Lower leg skin (tissue), 3 donors: Measurements from ENCODE around the gene GABRD.

Experiments used
- POLR2A ChIP-seq, 2 donors: fragments of 450-650 bp; IDR thresholded peaks; one replicate each; pipeline ENCODE4 v1.6.1; 2016 to 2017; ENCODE audit warnings: antibody characterized with exemption in 2 of 2, mild to moderate bottlenecking in 1 of 2, moderate library complexity in 1 of 2
- TF ChIP-seq, protein P1 (sequence below), 3 donors: fragments of 450-650 bp; IDR thresholded peaks; one replicate each; pipeline ENCODE4 v1.5.1; 2016; ENCODE audit warnings: antibody characterized with exemption in 3 of 3, mild to moderate bottlenecking in 3 of 3, moderate library complexity in 2 of 3

DNA sequence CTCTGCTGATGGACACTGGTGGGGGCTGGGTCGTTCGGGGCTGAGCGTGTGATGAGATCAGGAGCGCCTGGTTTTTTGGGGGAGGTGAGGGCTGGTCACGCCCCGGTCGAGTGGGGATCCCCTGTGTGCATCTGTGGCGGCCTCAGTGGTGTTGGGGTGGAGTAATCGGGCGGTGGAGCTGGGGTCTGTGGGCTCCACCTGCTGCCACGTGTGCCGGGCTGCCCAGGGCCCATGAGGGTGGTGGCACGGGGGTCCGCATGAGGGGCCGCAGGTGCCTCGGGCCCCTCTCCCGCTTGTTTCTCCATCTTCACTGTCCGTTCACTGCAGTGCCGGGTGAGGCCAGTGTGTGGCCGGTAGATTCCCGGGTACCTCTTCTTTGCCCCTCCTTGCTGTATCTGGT lies 48.2 kb downstream of the GABRD start:
- TF ChIP-seq, protein P1, sequence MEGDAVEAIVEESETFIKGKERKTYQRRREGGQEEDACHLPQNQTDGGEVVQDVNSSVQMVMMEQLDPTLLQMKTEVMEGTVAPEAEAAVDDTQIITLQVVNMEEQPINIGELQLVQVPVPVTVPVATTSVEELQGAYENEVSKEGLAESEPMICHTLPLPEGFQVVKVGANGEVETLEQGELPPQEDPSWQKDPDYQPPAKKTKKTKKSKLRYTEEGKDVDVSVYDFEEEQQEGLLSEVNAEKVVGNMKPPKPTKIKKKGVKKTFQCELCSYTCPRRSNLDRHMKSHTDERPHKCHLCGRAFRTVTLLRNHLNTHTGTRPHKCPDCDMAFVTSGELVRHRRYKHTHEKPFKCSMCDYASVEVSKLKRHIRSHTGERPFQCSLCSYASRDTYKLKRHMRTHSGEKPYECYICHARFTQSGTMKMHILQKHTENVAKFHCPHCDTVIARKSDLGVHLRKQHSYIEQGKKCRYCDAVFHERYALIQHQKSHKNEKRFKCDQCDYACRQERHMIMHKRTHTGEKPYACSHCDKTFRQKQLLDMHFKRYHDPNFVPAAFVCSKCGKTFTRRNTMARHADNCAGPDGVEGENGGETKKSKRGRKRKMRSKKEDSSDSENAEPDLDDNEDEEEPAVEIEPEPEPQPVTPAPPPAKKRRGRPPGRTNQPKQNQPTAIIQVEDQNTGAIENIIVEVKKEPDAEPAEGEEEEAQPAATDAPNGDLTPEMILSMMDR (IDR thresholded peaks at IDR 0.05) = no peak
- TF ChIP-seq POLR2A (IDR thresholded peaks at IDR 0.05) = no peak
